Endodermal cell (in vitro differentiated cells): ENCODE measurements around the gene PCK2. TPM values are rescaled to one million over a fixed set of nuclear protein-coding genes. Genes with fewer than 3 reads are reported as not detected.

Experiments
- DNase-seq: peaks from one replicate; pipeline ENCODE4 v3.0.0-alpha.2; 2017
- H3K27ac ChIP-seq: 2 replicates; pipeline ENCODE4 v1.5.1; 2013; ENCODE audit warnings: mild to moderate bottlenecking, low read depth, low read length, moderate library complexity
- H3K27me3 ChIP-seq: 2 replicates; pipeline ENCODE4 v1.6.1; 2013; ENCODE audit warnings: mild to moderate bottlenecking, low read length, moderate library complexity; ENCODE audit not compliant: insufficient read depth, control insufficient read depth, poor library complexity, severe bottlenecking
- H3K36me3 ChIP-seq: 2 replicates; pipeline ENCODE4 v1.7.0; 2013; ENCODE audit warnings: mild to moderate bottlenecking, low read length, moderate library complexity; ENCODE audit not compliant: control insufficient read depth, insufficient read depth
- H3K4me1 ChIP-seq: one replicate; pipeline ENCODE4 v1.7.0; 2013; ENCODE audit warnings: low read length; ENCODE audit not compliant: control insufficient read depth, insufficient read depth
- H3K4me3 ChIP-seq: 2 replicates; pipeline ENCODE4 v1.5.1; 2013; ENCODE audit warnings: mild to moderate bottlenecking, low read length, moderate library complexity
- H3K9ac ChIP-seq: 2 replicates; pipeline ENCODE4 v1.6.1; 2013; ENCODE audit warnings: mild to moderate bottlenecking, low read length, moderate library complexity; ENCODE audit not compliant: poor library complexity, severe bottlenecking; ENCODE audit errors: extremely low read depth
- H3K9me3 ChIP-seq: 2 replicates; pipeline ENCODE4 v1.6.1; 2013; ENCODE audit warnings: mild to moderate bottlenecking, low read length, moderate library complexity; ENCODE audit not compliant: control insufficient read depth
- H3K27ac Mint-ChIP-seq: 2 replicates; pipeline ENCODE4 v1.8.0; 2020; ENCODE audit warnings: mixed read lengths
- H3K27me3 Mint-ChIP-seq: 2 replicates; pipeline ENCODE4 v1.8.0; 2021; ENCODE audit warnings: mild to moderate bottlenecking, mixed read lengths; ENCODE audit not compliant: insufficient read depth
- H3K36me3 Mint-ChIP-seq: 2 replicates; pipeline ENCODE4 v1.8.0; 2020; ENCODE audit warnings: low read depth, mixed read lengths
- H3K4me1 Mint-ChIP-seq: 2 replicates; pipeline ENCODE4 v1.8.0; 2020; ENCODE audit warnings: mixed read lengths
- H3K4me3 Mint-ChIP-seq: 2 replicates; pipeline ENCODE4 v1.8.0; 2020; ENCODE audit warnings: mild to moderate bottlenecking, moderate library complexity, mixed read lengths
- H3K9me3 Mint-ChIP-seq: 2 replicates; pipeline ENCODE4 v1.8.0; 2020; ENCODE audit warnings: mild to moderate bottlenecking, mixed read lengths
- WGBS, 2 experiments: methylation state at CpG; one replicate each; pipeline versions ENCODE4 v1.1.5 to v1.1.7; 2013; ENCODE audit warnings: missing lambda C conversion rate in 2 of 2, mixed read lengths in 1 of 2; ENCODE audit not compliant: insufficient coverage in 1 of 2, insufficient read length in 1 of 2; 5-methylcytosine and 5-hydroxymethylcytosine counted together
- total RNA-seq, 2 donors: library from RNA; stranded (reverse); fragmentation: NEBNext Ultra II Directional in 1 of 2; extraction: Animal tissue kit (Norgen Biotek cat#: 25700) in 1 of 2; gene quantifications; 2 replicates in 1 of 2; 3 replicates in 1 of 2; pipeline ENCODE4 v1.2.1, GENCODE V29; 2021
- TF ChIP-seq, protein P1 (sequence below): fragments of 200-600 bp; sonication (generic); conservative IDR thresholded peaks from 2 replicates; pipeline ENCODE4 v1.5.0; 2021; ENCODE audit warnings: antibody characterized with exemption, mild to moderate bottlenecking

Gene PCK2
- total RNA-seq, 2 donors from 2014 or later, result 37.7 to 42.8 TPM

DNA sequence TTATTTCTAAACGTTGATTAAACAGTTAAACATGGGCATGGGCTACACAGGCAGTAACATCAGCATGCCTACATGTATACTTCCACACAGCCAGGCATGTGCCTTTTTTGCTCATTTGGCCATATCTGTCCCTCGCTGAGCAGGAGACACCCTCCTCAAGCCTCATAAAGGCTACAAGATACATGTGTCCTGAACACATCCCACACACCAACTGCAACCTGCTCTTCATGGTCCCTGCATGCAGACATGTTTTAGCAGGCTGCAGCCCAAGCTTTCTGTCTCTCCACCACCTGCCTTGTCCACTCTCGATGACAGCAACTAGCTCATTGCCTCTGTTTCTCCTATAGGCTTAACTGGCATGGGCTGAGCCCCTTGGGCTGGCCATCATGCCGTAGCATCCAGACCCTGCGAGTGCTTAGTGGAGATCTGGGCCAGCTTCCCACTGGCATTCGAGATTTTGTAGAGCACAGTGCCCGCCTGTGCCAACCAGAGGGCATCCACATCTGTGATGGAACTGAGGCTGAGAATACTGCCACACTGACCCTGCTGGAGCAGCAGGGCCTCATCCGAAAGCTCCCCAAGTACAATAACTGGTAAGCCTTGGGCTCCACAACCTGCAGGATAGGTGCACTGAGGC, 2.6 kb downstream of the PCK2 start:
- no peaks in the 10 kb centered on the region for H3K4me1 ChIP-seq
- TF ChIP-seq, protein P1, sequence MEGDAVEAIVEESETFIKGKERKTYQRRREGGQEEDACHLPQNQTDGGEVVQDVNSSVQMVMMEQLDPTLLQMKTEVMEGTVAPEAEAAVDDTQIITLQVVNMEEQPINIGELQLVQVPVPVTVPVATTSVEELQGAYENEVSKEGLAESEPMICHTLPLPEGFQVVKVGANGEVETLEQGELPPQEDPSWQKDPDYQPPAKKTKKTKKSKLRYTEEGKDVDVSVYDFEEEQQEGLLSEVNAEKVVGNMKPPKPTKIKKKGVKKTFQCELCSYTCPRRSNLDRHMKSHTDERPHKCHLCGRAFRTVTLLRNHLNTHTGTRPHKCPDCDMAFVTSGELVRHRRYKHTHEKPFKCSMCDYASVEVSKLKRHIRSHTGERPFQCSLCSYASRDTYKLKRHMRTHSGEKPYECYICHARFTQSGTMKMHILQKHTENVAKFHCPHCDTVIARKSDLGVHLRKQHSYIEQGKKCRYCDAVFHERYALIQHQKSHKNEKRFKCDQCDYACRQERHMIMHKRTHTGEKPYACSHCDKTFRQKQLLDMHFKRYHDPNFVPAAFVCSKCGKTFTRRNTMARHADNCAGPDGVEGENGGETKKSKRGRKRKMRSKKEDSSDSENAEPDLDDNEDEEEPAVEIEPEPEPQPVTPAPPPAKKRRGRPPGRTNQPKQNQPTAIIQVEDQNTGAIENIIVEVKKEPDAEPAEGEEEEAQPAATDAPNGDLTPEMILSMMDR, result no peak
- WGBS, 2 experiments, result 95 to 97% methylated on average over 7 to 8 of the region's 8 CpGs
- H3K4me3 ChIP-seq, result no peak overlapping the region
- peaks cover 25% of the 10 kb centered on the region for H3K36me3 Mint-ChIP-seq
- H3K4me1 Mint-ChIP-seq, result peaks cover 26% of the 10 kb centered on the region
- H3K4me3 Mint-ChIP-seq, result no peak overlapping the region
- no peak overlapping the region for H3K27ac ChIP-seq
- DNase-seq, result no peak
- no peak overlapping the region for H3K9ac ChIP-seq
- no peaks in the 10 kb centered on the region for H3K9me3 ChIP-seq
- H3K27me3 Mint-ChIP-seq, result peaks cover 13% of the 10 kb centered on the region
- no peaks in the 10 kb centered on the region for H3K27me3 ChIP-seq
- H3K27ac Mint-ChIP-seq, result no peak overlapping the region
- H3K9me3 Mint-ChIP-seq, result no peaks in the 10 kb centered on the region
- H3K36me3 ChIP-seq, result no peaks in the 10 kb centered on the region

DNA sequence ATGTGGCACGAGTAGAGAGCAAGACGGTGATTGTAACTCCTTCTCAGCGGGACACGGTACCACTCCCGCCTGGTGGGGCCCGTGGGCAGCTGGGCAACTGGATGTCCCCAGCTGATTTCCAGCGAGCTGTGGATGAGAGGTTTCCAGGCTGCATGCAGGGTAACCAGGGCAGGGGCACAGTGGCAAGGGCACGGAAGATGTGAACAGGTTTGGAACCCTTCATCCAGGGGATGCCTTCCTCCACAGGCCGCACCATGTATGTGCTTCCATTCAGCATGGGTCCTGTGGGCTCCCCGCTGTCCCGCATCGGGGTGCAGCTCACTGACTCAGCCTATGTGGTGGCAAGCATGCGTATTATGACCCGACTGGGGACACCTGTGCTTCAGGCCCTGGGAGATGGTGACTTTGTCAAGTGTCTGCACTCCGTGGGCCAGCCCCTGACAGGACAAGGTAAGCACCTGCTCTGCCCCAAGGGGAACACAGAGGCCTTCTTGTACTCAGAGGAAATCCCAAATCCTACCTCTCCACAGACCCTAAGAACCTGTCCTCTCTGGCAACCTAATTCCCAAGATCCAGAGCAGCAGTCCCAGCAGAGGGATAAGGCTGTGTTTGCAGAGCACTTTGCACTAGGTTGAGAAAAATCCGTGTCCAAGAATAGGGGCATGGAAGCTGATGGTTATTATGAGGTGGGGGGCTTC, 4.3 kb downstream of the PCK2 start:
- H3K4me3 ChIP-seq, result no peak overlapping the region
- 90 to 96% methylated on average over 9 to 16 of the region's 16 CpGs for WGBS, 2 experiments
- peaks cover 4% of the 10 kb centered on the region for H3K9me3 ChIP-seq
- no peak for DNase-seq
- Mint-ChIP-seq H3K4me3 (no peak overlapping the region), H3K27ac (no peak overlapping the region), H3K36me3 (peaks cover 38% of the 10 kb centered on the region), H3K4me1 (peaks cover 13% of the 10 kb centered on the region), H3K9me3 (peaks cover 5% of the 10 kb centered on the region), H3K27me3 (peaks cover 2% of the 10 kb centered on the region)
- no peaks in the 10 kb centered on the region for H3K4me1 ChIP-seq
- no peaks in the 10 kb centered on the region for H3K27me3 ChIP-seq
- TF ChIP-seq, protein P1, result no peak
- H3K36me3 ChIP-seq, result no peaks in the 10 kb centered on the region
- H3K9ac ChIP-seq, result no peak overlapping the region
- H3K27ac ChIP-seq, result no peak overlapping the region

DNA sequence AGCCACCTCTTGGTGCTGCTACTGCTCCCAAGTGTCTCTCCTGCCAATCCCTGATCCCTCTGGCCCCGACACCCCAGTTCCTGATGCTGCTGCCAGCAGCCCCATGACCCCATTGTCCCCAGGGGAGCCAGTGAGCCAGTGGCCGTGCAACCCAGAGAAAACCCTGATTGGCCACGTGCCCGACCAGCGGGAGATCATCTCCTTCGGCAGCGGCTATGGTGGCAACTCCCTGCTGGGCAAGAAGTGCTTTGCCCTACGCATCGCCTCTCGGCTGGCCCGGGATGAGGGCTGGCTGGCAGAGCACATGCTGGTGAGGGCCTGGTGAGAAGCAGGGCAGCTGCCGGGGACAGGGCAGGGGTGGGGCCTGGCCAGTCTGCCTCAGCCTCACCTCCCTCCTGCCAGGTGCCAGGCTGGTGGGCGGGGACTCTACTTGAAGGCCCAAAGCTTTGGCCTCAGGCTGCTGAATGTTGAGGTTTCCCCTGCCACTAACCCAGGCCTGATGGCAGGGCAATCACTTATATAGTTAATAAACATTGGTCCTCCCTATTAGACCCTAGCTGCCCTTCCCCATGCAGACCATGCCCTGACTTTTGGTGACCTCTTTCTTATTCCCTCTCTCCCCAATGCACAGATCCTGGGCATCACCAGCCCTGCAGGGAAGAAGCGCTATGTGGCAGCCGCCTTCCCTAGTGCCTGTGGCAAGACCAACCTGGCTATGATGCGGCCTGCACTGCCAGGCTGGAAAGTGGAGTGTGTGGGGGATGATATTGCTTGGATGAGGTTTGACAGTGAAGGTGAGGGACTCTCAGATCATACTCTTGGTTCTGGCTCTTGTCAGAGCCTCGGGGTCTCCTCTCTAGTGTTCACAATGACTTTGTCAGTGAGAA, 5.1 kb downstream of the PCK2 start:
- no peak overlapping the region for H3K4me3 Mint-ChIP-seq
- no peak overlapping the region for H3K4me3 ChIP-seq
- no peak overlapping the region for H3K9ac ChIP-seq
- H3K9me3 Mint-ChIP-seq, result peaks cover 12% of the 10 kb centered on the region
- H3K36me3 Mint-ChIP-seq, result peaks cover 46% of the 10 kb centered on the region
- WGBS, 2 experiments, result 91 to 100% methylated on average over 4 to 17 of the region's 17 CpGs
- DNase-seq, result no peak
- H3K27me3 Mint-ChIP-seq, result no peaks in the 10 kb centered on the region
- TF ChIP-seq, protein P1, result no peak
- peaks cover 11% of the 10 kb centered on the region for H3K9me3 ChIP-seq
- H3K27ac Mint-ChIP-seq, result no peak overlapping the region
- no peaks in the 10 kb centered on the region for H3K4me1 ChIP-seq
- H3K27ac ChIP-seq, result no peak overlapping the region
- H3K36me3 ChIP-seq, result peaks cover 7% of the 10 kb centered on the region
- no peaks in the 10 kb centered on the region for H3K27me3 ChIP-seq
- H3K4me1 Mint-ChIP-seq, result peaks cover 10% of the 10 kb centered on the region
